Caco-2 (cell line): ENCODE results near the gene DBH. TPM values are rescaled to one million over a fixed set of nuclear protein-coding genes. Genes with fewer than 3 reads are reported as not detected.

Experiments
- BruUV-seq: library from RNA; stranded (reverse); fragments of 400-500 nt; replicated peaks from 2 replicates; lab custom pipeline; 2021; lab: Mats Ljungman, UMichigan
- CTCF ChIA-PET: fragments of 300-600 bp; sonication (Branson Sonifier 250); formaldehyde crosslinking; loops from one replicate; lab custom pipeline; 2022; ENCODE audit warnings: antibody characterized with exemption; lab: Charles Lee
- POLR2A ChIA-PET: fragments of 300-600 bp; sonication (Branson Sonifier 250); formaldehyde crosslinking; loops from one replicate; lab custom pipeline; 2022; ENCODE audit warnings: antibody characterized with exemption; lab: Charles Lee
- DNase-seq, 2 experiments: peaks; one replicate each; pipeline versions ENCODE4 v3.0.0 to v3.0.0-alpha.2; 2020 to 2022
- H3K27me3 ChIP-seq: replicated peaks from 2 replicates; pipeline ENCODE4 v1.6.0; 2011; ENCODE audit warnings: low read length; ENCODE audit not compliant: control insufficient read depth, insufficient read depth
- H3K36me3 ChIP-seq: 2 replicates; pipeline ENCODE4 v1.5.1; 2011; ENCODE audit warnings: low read length; ENCODE audit not compliant: control insufficient read depth, insufficient read depth
- H3K4me1 ChIP-seq: fragments of 250-450 bp; sonication (Bioruptor Pico); 2 replicates; pipeline ENCODE4 v1.5.1; 2020; ENCODE audit warnings: mild to moderate bottlenecking
- H3K4me3 ChIP-seq: 2 replicates; pipeline ENCODE4 v1.5.1; 2011; ENCODE audit warnings: low read depth, mild to moderate bottlenecking, control low read depth, low read length
- H3K9me3 ChIP-seq: fragments of 250-450 bp; sonication (Bioruptor Pico); 2 replicates; pipeline ENCODE4 v1.5.1; 2020; ENCODE audit warnings: mild to moderate bottlenecking, moderate library complexity
- H3K27ac Mint-ChIP-seq: one replicate; pipeline ENCODE4 v1.8.0; 2022; ENCODE audit warnings: mixed read lengths; ENCODE audit not compliant: unreplicated experiment
- H3K27me3 Mint-ChIP-seq: one replicate; pipeline ENCODE4 v1.8.0; 2022; ENCODE audit warnings: mixed read lengths; ENCODE audit not compliant: insufficient read depth, unreplicated experiment
- H3K36me3 Mint-ChIP-seq: one replicate; pipeline ENCODE4 v1.8.0; 2022; ENCODE audit warnings: mild to moderate bottlenecking, mixed read lengths; ENCODE audit not compliant: insufficient read depth, unreplicated experiment
- H3K4me1 Mint-ChIP-seq: one replicate; pipeline ENCODE4 v1.8.0; 2022; ENCODE audit warnings: low read depth, mixed read lengths; ENCODE audit not compliant: unreplicated experiment
- H3K4me3 Mint-ChIP-seq: one replicate; pipeline ENCODE4 v1.8.0; 2022; ENCODE audit warnings: mild to moderate bottlenecking, moderate library complexity, mixed read lengths; ENCODE audit not compliant: unreplicated experiment
- H3K9me3 Mint-ChIP-seq: one replicate; pipeline ENCODE4 v1.8.0; 2022; ENCODE audit warnings: mixed read lengths; ENCODE audit not compliant: unreplicated experiment
- intact Hi-C: fragments of 100-400 bp; cut with micrococcal nuclease; formaldehyde crosslinking; loops from one replicate; pipeline ENCODE4 v1.10.0; 2022; ENCODE audit not compliant: unreplicated experiment
- total RNA-seq: library from RNA; stranded (reverse); gene quantifications from 2 replicates; pipeline ENCODE4 v1.2.3, GENCODE V29; 2022
- TF ChIP-seq, protein P1 (sequence below), 2 experiments: fragments of 200-600 bp in 1 of 2; IDR thresholded peaks; 1 replicate in 1 of 2; 2 replicates in 1 of 2; pipeline versions ENCODE4 v1.5.1 to v1.8.0; 2011 to 2022; ENCODE audit warnings: antibody characterized with exemption in 1 of 2, control low read depth in 1 of 2, inconsistent platforms in 1 of 2, low read depth in 1 of 2, low read length in 1 of 2, mild to moderate bottlenecking in 1 of 2, moderate library complexity in 1 of 2; ENCODE audit not compliant: insufficient read depth in 1 of 2, severe bottlenecking in 1 of 2, unreplicated experiment in 1 of 2

The DBH gene
- total RNA-seq, 1 experiment from 2014 or later = not detected

DNA sequence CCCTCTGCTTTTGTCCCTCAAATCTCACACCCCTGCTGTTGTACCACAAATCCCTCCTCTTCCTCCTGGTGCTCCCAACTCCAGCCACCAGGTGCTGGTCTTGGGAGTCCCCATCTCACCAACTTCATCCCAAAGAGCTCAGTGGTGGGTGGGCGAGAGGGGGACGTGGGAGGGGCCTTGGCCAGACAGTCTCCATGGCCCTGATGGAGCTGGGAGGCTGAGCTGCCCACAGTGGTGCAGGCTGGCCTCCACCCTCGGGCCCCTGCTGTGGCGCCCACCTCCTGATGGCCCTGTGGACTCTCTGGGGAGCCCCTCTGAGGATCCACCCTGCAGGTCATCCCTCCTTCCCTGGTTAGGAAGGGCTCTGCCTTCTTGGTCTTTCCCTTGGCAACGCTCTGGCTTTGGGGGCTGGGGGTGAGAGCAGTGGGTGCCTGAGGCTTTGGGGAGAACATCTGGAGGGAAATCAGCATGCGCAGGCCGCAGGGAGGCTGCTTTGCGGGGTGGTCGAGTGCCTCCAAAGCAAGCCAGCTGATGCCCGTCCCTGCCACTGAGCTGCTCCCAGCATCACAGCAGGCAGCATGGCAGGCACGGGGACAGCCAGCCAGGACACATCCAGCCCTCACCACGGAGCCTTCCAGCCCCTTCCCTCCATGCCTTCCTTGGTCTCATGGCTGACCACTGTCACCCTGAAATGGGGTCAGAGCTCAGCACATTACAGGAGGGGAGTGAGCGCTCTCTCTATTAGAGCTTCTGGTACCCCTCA is 19.3 kb upstream of the DBH start:
- BruUV-seq = no TSS peak
- H3K4me3 ChIP-seq = no peak overlapping the region
- TF ChIP-seq, protein P1, sequence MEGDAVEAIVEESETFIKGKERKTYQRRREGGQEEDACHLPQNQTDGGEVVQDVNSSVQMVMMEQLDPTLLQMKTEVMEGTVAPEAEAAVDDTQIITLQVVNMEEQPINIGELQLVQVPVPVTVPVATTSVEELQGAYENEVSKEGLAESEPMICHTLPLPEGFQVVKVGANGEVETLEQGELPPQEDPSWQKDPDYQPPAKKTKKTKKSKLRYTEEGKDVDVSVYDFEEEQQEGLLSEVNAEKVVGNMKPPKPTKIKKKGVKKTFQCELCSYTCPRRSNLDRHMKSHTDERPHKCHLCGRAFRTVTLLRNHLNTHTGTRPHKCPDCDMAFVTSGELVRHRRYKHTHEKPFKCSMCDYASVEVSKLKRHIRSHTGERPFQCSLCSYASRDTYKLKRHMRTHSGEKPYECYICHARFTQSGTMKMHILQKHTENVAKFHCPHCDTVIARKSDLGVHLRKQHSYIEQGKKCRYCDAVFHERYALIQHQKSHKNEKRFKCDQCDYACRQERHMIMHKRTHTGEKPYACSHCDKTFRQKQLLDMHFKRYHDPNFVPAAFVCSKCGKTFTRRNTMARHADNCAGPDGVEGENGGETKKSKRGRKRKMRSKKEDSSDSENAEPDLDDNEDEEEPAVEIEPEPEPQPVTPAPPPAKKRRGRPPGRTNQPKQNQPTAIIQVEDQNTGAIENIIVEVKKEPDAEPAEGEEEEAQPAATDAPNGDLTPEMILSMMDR (IDR thresholded peaks at IDR 0.05; ENCODE audit: insufficient read depth in 1 of 2, low read depth in 1 of 2, low read length in 1 of 2, severe bottlenecking in 1 of 2, unreplicated experiment in 1 of 2) = no peak
- H3K36me3 ChIP-seq = no peaks in the 10 kb centered on the region
- no peak for DNase-seq
- Mint-ChIP-seq H3K36me3 (no peaks in the 10 kb centered on the region), H3K9me3 (no peaks in the 10 kb centered on the region), H3K27ac (no peak overlapping the region), H3K4me3 (no peak overlapping the region), H3K4me1 (no peaks in the 10 kb centered on the region), H3K27me3 (peaks cover 20% of the 10 kb centered on the region)
- ChIA-PET POLR2A (no interaction called here), CTCF (no interaction called here)
- H3K27me3 ChIP-seq = no peaks in the 10 kb centered on the region; the same call in 1 of the 2 replicates
- no peaks in the 10 kb centered on the region for H3K9me3 ChIP-seq
- intact Hi-C loops = no loop called here
- no peaks in the 10 kb centered on the region for H3K4me1 ChIP-seq

DNA sequence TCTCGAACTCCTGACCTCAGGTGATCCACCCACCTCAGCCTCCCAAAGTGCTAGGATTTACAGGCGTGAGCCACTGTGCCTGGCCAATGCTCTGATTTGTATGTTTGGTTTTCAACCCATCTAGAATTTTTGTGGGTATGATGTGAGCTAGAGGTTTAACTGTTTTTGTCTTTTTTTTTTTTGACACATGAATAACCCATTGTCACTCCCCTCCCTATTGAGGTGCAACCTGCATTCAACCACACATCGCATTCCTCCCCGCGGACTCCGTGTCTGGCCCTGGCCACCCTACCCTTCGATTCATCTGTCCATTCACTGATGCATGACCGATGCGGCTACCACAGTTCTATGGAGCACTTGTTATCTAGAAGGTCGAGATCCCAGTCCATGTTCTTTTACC is 17.4 kb upstream of the DBH start:
- no peaks in the 10 kb centered on the region for H3K9me3 ChIP-seq
- no peaks in the 10 kb centered on the region; the same call in 1 of the 2 replicates for H3K27me3 ChIP-seq
- TF ChIP-seq, protein P1 (IDR thresholded peaks at IDR 0.05; ENCODE audit: insufficient read depth in 1 of 2, low read depth in 1 of 2, low read length in 1 of 2, severe bottlenecking in 1 of 2, unreplicated experiment in 1 of 2) = no peak
- intact Hi-C loops = no loop called here
- H3K4me3 Mint-ChIP-seq = no peak overlapping the region
- no peaks in the 10 kb centered on the region for H3K4me1 ChIP-seq
- no peaks in the 10 kb centered on the region for H3K4me1 Mint-ChIP-seq
- DNase-seq = no peak
- no peaks in the 10 kb centered on the region for H3K36me3 ChIP-seq
- peaks cover 25% of the 10 kb centered on the region for H3K27me3 Mint-ChIP-seq
- H3K36me3 Mint-ChIP-seq = no peaks in the 10 kb centered on the region
- POLR2A ChIA-PET = interaction anchor here (0.6 kb wide), 1 partner anchor 285 kb away, joined by 3 read pairs; no protein-coding TSS in a partner anchor
- BruUV-seq = no TSS peak
- no peaks in the 10 kb centered on the region for H3K9me3 Mint-ChIP-seq
- CTCF ChIA-PET = no interaction called here
- H3K27ac Mint-ChIP-seq = no peak overlapping the region
- no peak overlapping the region for H3K4me3 ChIP-seq

DNA sequence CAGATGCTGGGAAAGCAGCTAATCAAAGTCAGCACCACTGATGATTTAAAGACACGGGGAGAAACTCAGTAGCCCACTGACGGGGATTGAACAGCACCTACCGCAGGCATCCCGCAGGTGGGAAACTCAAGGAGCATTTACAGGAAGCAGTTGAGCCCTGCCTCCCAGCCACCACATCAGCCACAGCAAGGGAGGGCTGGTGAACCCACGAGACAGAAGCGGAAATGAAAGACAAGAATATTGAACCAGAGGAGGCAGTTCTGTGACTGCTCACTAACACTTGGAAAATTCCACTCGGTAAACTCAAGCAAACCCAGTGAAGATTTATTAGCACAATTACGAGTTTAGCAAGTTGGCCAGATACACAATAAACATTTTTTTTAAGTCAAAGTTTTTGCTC is 16.4 kb upstream of the DBH start:
- Mint-ChIP-seq H3K4me1 (no peaks in the 10 kb centered on the region), H3K27ac (no peak overlapping the region), H3K27me3 (peaks cover 25% of the 10 kb centered on the region), H3K36me3 (no peaks in the 10 kb centered on the region), H3K4me3 (no peak overlapping the region), H3K9me3 (no peaks in the 10 kb centered on the region)
- Histone ChIP-seq H3K4me3 (no peak overlapping the region), H3K36me3 (no peaks in the 10 kb centered on the region), H3K27me3 (no peaks in the 10 kb centered on the region; the same call in 1 of the 2 replicates), H3K4me1 (no peaks in the 10 kb centered on the region), H3K9me3 (no peaks in the 10 kb centered on the region)
- BruUV-seq = no TSS peak
- ChIA-PET POLR2A (no interaction called here), CTCF (interaction anchor here (0.6 kb wide), 1 partner anchor 76 kb away, joined by 4 read pairs; no protein-coding TSS in a partner anchor)
- no peak for DNase-seq
- intact Hi-C loops = no loop called here
- TF ChIP-seq, protein P1 (IDR thresholded peaks at IDR 0.05; ENCODE audit: insufficient read depth in 1 of 2, low read depth in 1 of 2, low read length in 1 of 2, severe bottlenecking in 1 of 2, unreplicated experiment in 1 of 2) = no peak
